ENCODE data around the gene UGT1A5.

The UGT1A5 gene

DNA sequence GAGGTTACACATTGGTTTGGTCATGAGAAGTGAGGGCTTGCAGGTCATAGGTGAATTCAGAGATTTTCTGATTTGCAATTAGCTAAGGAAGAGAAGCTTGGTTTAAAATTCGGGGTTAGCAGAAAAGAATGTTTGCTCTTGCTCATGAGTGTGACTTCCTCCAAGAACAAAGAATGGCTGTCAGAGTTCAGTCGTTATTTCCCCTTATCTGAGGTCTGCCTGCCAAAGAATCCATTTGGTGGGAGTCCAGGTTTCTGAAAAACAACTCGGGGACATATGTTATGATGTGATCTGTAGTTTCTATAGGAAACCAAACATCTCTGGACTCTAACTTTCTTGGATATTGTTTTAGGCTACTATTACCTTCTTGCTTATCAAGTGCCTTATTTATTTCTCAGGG is 23.2 kb upstream of the UGT1A5 start:
- Histone ChIP-seq H3K27me3 (ENCODE audit: insufficient read depth, low read length, poor library complexity, severe bottlenecking) (no peaks in the 10 kb centered on the region), H3K79me2 (ENCODE audit: insufficient read depth, low read length) (no peaks in the 10 kb centered on the region), H3K4me2 (ENCODE audit: low read depth, low read length, poor library complexity, severe bottlenecking) (no peak overlapping the region), H3K36me3 (ENCODE audit: insufficient read depth, low read length) (no peaks in the 10 kb centered on the region), H2AFZ (ENCODE audit: low read length) (no peak overlapping the region), H3K9me2 (replicated peaks; ENCODE audit: low read depth, low read length) (no peaks in the 10 kb centered on the region), H3K4me1 (ENCODE audit: insufficient read depth, low read length, poor library complexity, severe bottlenecking) (no peaks in the 10 kb centered on the region), H3K9ac (ENCODE audit: low read depth, low read length, poor library complexity, severe bottlenecking) (no peak overlapping the region), H3K9me3 (ENCODE audit: insufficient read depth, low read depth, low read length) (no peaks in the 10 kb centered on the region), H3F3A (ENCODE audit: low read depth) (no peaks in the 10 kb centered on the region), H4K20me1 (ENCODE audit: insufficient read depth, low read length, poor library complexity, severe bottlenecking) (no peaks in the 10 kb centered on the region), H3K4me3 (ENCODE audit: low read length, poor library complexity, severe bottlenecking) (no peak overlapping the region)
- no peak for TF ChIP-seq EZH2phosphoT487 (IDR thresholded peaks at IDR 0.05; ENCODE audit: borderline replicate concordance)
- TF ChIP-seq, protein P1, sequence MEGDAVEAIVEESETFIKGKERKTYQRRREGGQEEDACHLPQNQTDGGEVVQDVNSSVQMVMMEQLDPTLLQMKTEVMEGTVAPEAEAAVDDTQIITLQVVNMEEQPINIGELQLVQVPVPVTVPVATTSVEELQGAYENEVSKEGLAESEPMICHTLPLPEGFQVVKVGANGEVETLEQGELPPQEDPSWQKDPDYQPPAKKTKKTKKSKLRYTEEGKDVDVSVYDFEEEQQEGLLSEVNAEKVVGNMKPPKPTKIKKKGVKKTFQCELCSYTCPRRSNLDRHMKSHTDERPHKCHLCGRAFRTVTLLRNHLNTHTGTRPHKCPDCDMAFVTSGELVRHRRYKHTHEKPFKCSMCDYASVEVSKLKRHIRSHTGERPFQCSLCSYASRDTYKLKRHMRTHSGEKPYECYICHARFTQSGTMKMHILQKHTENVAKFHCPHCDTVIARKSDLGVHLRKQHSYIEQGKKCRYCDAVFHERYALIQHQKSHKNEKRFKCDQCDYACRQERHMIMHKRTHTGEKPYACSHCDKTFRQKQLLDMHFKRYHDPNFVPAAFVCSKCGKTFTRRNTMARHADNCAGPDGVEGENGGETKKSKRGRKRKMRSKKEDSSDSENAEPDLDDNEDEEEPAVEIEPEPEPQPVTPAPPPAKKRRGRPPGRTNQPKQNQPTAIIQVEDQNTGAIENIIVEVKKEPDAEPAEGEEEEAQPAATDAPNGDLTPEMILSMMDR (conservative IDR thresholded peaks at IDR 0.05; ENCODE audit: low read length) = no peak

DNA sequence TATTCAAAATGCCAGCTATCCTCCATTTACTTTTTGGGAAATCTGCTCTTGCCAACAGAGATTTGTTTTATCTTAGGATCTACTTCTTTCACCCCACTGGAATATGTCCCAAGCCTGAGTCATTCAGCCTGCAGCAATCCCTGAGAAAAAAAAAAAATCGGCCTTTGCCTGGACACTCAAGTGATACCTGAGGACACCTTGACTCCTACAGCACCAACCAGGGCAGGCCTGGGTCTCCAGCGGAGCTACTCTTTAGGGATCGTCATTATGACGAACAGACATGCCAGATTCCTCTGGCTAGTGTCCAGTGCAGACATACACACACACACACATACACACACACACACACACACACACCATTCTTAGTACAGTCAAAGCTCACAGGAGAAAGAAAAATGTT is 22.3 kb upstream of the UGT1A5 start:
- H3K79me2 ChIP-seq (ENCODE audit: insufficient read depth, low read length) = no peaks in the 10 kb centered on the region
- H3F3A ChIP-seq (ENCODE audit: low read depth) = no peaks in the 10 kb centered on the region
- TF ChIP-seq, protein P1 (conservative IDR thresholded peaks at IDR 0.05; ENCODE audit: low read length) = no peak
- no peaks in the 10 kb centered on the region for H3K36me3 ChIP-seq (ENCODE audit: insufficient read depth, low read length)
- H3K9ac ChIP-seq (ENCODE audit: low read depth, low read length, poor library complexity, severe bottlenecking) = no peak overlapping the region
- no peaks in the 10 kb centered on the region for H3K9me3 ChIP-seq (ENCODE audit: insufficient read depth, low read depth, low read length)
- no peak overlapping the region for H2AFZ ChIP-seq (ENCODE audit: low read length)
- H3K9me2 ChIP-seq (replicated peaks; ENCODE audit: low read depth, low read length) = no peaks in the 10 kb centered on the region
- no peaks in the 10 kb centered on the region for H4K20me1 ChIP-seq (ENCODE audit: insufficient read depth, low read length, poor library complexity, severe bottlenecking)
- H3K27me3 ChIP-seq (ENCODE audit: insufficient read depth, low read length, poor library complexity, severe bottlenecking) = no peaks in the 10 kb centered on the region
- H3K4me3 ChIP-seq (ENCODE audit: low read length, poor library complexity, severe bottlenecking) = no peak overlapping the region
- H3K4me1 ChIP-seq (ENCODE audit: insufficient read depth, low read length, poor library complexity, severe bottlenecking) = no peaks in the 10 kb centered on the region
- H3K4me2 ChIP-seq (ENCODE audit: low read depth, low read length, poor library complexity, severe bottlenecking) = no peak overlapping the region

DNA sequence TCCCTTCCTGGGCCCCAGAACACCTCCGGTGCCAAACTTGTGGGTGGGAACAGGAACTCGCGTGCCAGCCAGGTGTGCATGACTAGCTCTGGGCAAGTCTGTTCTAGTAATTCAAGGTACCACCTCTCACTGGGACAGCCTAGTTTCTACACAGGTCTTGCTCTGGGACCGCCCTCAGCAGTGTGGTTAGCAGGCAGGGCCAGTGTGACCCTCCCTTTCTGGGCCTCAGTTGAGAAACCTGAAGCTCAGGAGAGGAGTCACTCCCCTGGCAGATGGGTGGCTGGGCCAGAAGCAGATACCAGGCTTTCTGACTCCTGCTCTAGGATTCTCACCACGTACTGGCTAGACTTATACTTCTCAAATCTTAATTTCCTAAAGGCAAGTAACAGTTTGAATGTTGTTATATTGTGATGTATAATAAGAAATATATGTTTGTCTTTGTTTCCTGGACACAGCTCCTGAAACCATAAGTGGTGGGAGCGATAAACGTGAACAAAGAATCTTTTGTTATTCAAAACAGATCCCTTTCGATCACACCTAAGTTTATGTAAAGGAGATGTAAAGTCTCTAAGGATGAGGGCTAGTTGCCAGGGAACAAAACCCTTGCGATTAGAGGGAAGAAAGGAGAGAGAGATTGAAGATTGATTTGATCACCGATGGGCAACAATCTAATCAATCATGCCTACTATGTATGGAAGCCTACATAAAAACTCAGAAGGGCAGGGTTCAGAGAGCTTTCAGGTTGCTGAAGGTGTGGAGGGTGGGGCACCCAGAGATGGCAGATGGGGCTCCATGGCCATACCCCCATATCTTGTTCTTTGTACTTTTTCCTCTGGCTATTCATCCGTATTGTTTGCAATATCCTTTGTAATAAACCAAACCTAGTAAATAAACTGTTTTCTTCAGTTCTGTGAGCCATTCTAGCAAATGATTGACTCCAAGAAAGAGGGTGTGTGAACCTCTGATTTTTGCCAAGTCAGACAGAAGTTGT is 21.0 kb upstream of the UGT1A5 start:
- no peaks in the 10 kb centered on the region for H3K27me3 ChIP-seq (ENCODE audit: insufficient read depth, low read length, poor library complexity, severe bottlenecking)
- H3K9ac ChIP-seq (ENCODE audit: low read depth, low read length, poor library complexity, severe bottlenecking) = no peak overlapping the region
- no peaks in the 10 kb centered on the region for H3K9me3 ChIP-seq (ENCODE audit: insufficient read depth, low read depth, low read length)
- no peaks in the 10 kb centered on the region for H3F3A ChIP-seq (ENCODE audit: low read depth)
- no peaks in the 10 kb centered on the region for H3K36me3 ChIP-seq (ENCODE audit: insufficient read depth, low read length)
- no peak overlapping the region for H3K4me3 ChIP-seq (ENCODE audit: low read length, poor library complexity, severe bottlenecking)
- no peak overlapping the region for H3K4me2 ChIP-seq (ENCODE audit: low read depth, low read length, poor library complexity, severe bottlenecking)
- no peak overlapping the region for H2AFZ ChIP-seq (ENCODE audit: low read length)
- no peaks in the 10 kb centered on the region for H3K79me2 ChIP-seq (ENCODE audit: insufficient read depth, low read length)
- no peaks in the 10 kb centered on the region for H4K20me1 ChIP-seq (ENCODE audit: insufficient read depth, low read length, poor library complexity, severe bottlenecking)
- no peaks in the 10 kb centered on the region for H3K4me1 ChIP-seq (ENCODE audit: insufficient read depth, low read length, poor library complexity, severe bottlenecking)
- TF ChIP-seq EZH2phosphoT487 (IDR thresholded peaks at IDR 0.05; ENCODE audit: borderline replicate concordance) = no peak
- TF ChIP-seq, protein P1 (conservative IDR thresholded peaks at IDR 0.05; ENCODE audit: low read length) = no peak
- no peaks in the 10 kb centered on the region for H3K9me2 ChIP-seq (replicated peaks; ENCODE audit: low read depth, low read length)
